Measurements from ENCODE around the gene PEX11B. TPM values are rescaled to one million over a fixed set of nuclear protein-coding genes. Genes with fewer than 3 reads are reported as not detected.

PEX11B gene
- polyA plus RNA-seq, 1 donor (not counting 4 experiments of a cell fraction or from before 2014, with no cell fraction given), result 97.7 TPM

DNA sequence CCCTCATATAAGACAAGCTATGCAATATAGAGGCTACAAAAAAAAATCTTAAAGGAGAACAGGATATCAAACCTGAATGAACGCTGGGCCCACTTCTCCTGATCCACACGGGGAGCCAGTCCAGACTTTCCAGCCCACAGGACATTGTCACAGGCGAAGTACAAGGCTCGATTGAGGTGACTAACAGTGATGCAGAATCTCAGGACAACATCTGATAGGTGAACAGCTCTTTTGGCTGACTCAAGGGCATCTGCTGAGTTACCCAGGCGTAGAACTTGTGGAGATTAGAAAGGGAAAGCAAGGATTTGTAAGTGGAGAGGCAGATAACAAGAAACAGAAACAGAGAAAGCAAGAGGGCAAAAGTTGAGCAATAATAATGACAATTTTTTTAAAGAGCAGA is 1.8 kb downstream of the PEX11B start:
- Histone ChIP-seq H2AFZ (ENCODE audit: control insufficient read depth, low read length) (no peak overlapping the region), H3K27ac (ENCODE audit: control insufficient read depth, insufficient read depth, low read length) (no peak overlapping the region), H3K27me3 (ENCODE audit: control insufficient read depth, extremely low read depth, insufficient read depth, low read length) (no peaks in the 10 kb centered on the region), H3K9me1 (ENCODE audit: control insufficient read depth, extremely low read depth, insufficient read depth, low read length) (no peaks in the 10 kb centered on the region), H3K79me2 (ENCODE audit: control insufficient read depth, insufficient read depth, low read length) (peaks cover 15% of the 10 kb centered on the region), H3K4me1 (ENCODE audit: control insufficient read depth, extremely low read depth, insufficient read depth, low read length) (peaks cover 19% of the 10 kb centered on the region), H4K20me1 (ENCODE audit: control insufficient read depth, extremely low read depth, insufficient read depth, low read length) (no peaks in the 10 kb centered on the region), H3K4me3 (ENCODE audit: control insufficient read depth in 2 of 3, extremely low read depth in 1 of 3, insufficient read depth in 2 of 3, low read depth in 1 of 3, low read length in 3 of 3) (no peak overlapping the region), H3K9ac (ENCODE audit: control insufficient read depth, extremely low read depth, insufficient read depth, low read length) (no peak overlapping the region), H3K36me3 (ENCODE audit: control insufficient read depth in 2 of 2, extremely low read depth in 1 of 2, insufficient read depth in 2 of 2, low read length in 2 of 2) (peaks cover 6 to 9% of the 10 kb centered on the region in 2 experiments), H3K4me2 (ENCODE audit: control insufficient read depth, extremely low read depth, insufficient read depth, low read depth, low read length) (peak overlapping the region; percentile 25), H3K9me3 (ENCODE audit: control insufficient read depth, low read depth, low read length) (no peaks in the 10 kb centered on the region)
- TF ChIP-seq, protein P1, sequence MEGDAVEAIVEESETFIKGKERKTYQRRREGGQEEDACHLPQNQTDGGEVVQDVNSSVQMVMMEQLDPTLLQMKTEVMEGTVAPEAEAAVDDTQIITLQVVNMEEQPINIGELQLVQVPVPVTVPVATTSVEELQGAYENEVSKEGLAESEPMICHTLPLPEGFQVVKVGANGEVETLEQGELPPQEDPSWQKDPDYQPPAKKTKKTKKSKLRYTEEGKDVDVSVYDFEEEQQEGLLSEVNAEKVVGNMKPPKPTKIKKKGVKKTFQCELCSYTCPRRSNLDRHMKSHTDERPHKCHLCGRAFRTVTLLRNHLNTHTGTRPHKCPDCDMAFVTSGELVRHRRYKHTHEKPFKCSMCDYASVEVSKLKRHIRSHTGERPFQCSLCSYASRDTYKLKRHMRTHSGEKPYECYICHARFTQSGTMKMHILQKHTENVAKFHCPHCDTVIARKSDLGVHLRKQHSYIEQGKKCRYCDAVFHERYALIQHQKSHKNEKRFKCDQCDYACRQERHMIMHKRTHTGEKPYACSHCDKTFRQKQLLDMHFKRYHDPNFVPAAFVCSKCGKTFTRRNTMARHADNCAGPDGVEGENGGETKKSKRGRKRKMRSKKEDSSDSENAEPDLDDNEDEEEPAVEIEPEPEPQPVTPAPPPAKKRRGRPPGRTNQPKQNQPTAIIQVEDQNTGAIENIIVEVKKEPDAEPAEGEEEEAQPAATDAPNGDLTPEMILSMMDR (optimal IDR thresholded peaks at IDR 0.05 in 1 of 3, IDR thresholded peaks at IDR 0.05 in 1 of 3, conservative IDR thresholded peaks at IDR 0.05 in 1 of 3; ENCODE audit: extremely low read depth in 1 of 3, insufficient read depth in 2 of 3, low read length in 3 of 3), result no peak
- dilution Hi-C loops (cut with MboI; ENCODE audit: extremely low pct_ligation_motif_present, low sequenced_read_pairs), result no loop called here
- no peak for FAIRE-seq
- no peak for DNase-seq (ENCODE audit: low read depth, low spot score)

DNA sequence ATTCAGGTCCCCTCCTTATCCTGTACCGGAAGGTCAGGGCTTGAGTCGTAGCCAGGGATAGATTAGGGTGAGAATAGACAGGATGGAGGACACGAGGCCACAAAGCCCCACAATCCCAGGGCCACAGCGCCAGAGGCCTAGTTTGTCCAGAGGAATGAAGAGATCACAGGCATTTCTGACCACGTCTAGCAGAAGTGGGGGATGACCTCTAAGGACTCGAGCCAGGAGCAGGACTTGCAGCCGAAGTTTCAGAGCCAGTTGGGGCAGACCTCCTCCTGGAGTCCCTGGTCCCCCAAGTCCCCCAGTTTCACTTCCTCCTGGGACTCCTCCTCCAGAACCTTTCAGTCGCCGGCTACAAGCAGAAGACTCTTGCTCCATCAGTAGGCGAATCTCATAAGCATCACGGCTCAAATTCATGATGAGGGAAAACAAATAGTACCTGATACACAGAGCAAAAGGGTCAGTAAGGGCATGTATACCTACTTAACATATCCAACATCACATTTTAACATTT is 6.3 kb downstream of the PEX11B start:
- Histone ChIP-seq H3K4me1 (ENCODE audit: control insufficient read depth, extremely low read depth, insufficient read depth, low read length) (peaks cover 19% of the 10 kb centered on the region), H2AFZ (ENCODE audit: control insufficient read depth, low read length) (no peak overlapping the region), H3K27me3 (ENCODE audit: control insufficient read depth, extremely low read depth, insufficient read depth, low read length) (no peaks in the 10 kb centered on the region), H3K4me3 (ENCODE audit: control insufficient read depth in 2 of 3, extremely low read depth in 1 of 3, insufficient read depth in 2 of 3, low read depth in 1 of 3, low read length in 3 of 3) (no peak overlapping the region), H3K27ac (ENCODE audit: control insufficient read depth, insufficient read depth, low read length) (no peak overlapping the region), H3K36me3 (ENCODE audit: control insufficient read depth in 2 of 2, extremely low read depth in 1 of 2, insufficient read depth in 2 of 2, low read length in 2 of 2) (peaks cover 14% of the 10 kb centered on the region in 2 experiments), H3K4me2 (ENCODE audit: control insufficient read depth, extremely low read depth, insufficient read depth, low read depth, low read length) (no peak overlapping the region), H3K9ac (ENCODE audit: control insufficient read depth, extremely low read depth, insufficient read depth, low read length) (no peak overlapping the region), H4K20me1 (ENCODE audit: control insufficient read depth, extremely low read depth, insufficient read depth, low read length) (no peaks in the 10 kb centered on the region), H3K79me2 (ENCODE audit: control insufficient read depth, insufficient read depth, low read length) (peaks cover 2% of the 10 kb centered on the region), H3K9me3 (ENCODE audit: control insufficient read depth, low read depth, low read length) (no peaks in the 10 kb centered on the region), H3K9me1 (ENCODE audit: control insufficient read depth, extremely low read depth, insufficient read depth, low read length) (no peaks in the 10 kb centered on the region)
- FAIRE-seq, result no peak
- DNase-seq (ENCODE audit: low read depth, low spot score), result no peak
- dilution Hi-C loops (cut with MboI; ENCODE audit: extremely low pct_ligation_motif_present, low sequenced_read_pairs), result no loop called here
- TF ChIP-seq, protein P1 (optimal IDR thresholded peaks at IDR 0.05 in 1 of 3, IDR thresholded peaks at IDR 0.05 in 1 of 3, conservative IDR thresholded peaks at IDR 0.05 in 1 of 3; ENCODE audit: extremely low read depth in 1 of 3, insufficient read depth in 2 of 3, low read length in 3 of 3), result no peak
- TF ChIP-seq EZH2 (IDR thresholded peaks at IDR 0.05; ENCODE audit: low read length), result no peak
